ENCODE data around the gene PSRC1. TPM values are rescaled to one million over a fixed set of nuclear protein-coding genes. Genes with fewer than 3 reads are reported as not detected.

PSRC1 gene
- total RNA-seq, 1 experiment from 2014 or later, result 17.3 TPM

DNA sequence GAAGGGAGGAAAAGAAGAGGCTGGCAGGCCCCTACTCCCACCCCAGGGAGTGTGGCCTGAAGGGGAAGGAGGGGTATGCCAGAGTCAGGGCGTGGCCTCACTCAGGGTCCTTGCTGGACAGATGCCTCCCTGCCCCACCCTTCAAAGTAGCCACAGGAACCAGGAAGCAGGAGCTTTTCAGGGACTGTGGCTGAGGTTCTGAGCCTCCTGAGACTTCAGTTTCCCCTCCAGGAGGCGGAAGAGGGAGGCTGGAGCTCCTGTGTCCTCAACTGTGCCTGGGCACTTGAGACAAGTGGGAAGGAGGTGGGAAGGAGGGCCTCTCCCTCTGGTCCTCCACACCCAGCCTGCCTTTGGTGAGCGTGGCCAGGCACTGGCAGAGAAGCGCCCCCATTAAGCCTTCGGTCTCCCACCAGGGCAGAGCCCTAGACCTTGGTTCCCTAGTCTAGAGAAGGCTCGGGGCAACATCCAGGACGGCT lies 28.3 kb downstream of the PSRC1 start:
- DNase-seq (ENCODE audit: low read depth, low spot score), result no peak

DNA sequence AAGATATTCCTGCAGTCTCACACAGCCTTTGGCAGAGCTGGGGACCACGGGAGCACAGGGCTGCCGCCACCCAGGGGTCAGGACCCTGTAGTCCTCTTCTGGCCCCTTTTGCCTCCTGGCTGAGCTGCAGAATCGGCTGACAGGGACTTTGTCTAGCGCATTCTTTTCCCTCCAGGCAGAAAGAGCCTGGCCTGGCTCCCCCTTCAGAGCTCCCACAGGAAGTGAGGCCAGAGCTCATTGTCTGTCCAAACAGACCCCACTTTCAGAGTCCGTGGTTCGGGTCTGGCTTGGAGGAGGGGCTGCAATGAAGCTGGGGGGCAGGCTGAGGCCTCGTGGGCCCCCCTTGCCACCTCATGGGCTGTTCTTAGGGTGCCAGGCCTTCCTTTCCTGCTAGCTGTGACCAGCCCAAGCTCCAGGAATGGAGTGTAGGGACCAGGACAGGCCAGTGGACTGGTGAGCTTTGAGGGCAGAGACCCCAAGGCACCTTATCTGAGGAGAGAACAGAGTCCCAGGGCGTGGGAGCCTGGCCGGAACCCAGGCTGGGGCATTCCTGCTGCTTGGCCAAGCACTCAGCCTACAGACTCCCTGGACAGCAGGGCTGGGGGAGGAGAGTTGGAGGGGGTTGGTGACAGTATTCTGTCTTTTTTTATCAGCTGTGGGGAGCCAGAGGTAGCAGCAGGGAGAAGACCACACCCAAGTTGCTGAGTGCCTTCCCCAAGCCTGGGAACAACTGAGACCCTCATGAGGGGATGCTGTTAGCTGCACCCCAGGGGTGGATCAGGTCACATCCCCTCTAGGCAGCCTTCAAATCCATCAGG lies 28.9 kb downstream of the PSRC1 start:
- peak; percentile 49 for DNase-seq (ENCODE audit: low read depth, low spot score)
- in situ Hi-C loops (cut with HindIII; ENCODE audit: low pct_unique_long_range_greater_than_20kb, low sequenced_read_pairs), result no loop called here

More for the DNA sequence above, 28.3 kb downstream of the PSRC1 start:
- in situ Hi-C loops (cut with HindIII; ENCODE audit: low pct_unique_long_range_greater_than_20kb, low sequenced_read_pairs), result no loop called here

DNA sequence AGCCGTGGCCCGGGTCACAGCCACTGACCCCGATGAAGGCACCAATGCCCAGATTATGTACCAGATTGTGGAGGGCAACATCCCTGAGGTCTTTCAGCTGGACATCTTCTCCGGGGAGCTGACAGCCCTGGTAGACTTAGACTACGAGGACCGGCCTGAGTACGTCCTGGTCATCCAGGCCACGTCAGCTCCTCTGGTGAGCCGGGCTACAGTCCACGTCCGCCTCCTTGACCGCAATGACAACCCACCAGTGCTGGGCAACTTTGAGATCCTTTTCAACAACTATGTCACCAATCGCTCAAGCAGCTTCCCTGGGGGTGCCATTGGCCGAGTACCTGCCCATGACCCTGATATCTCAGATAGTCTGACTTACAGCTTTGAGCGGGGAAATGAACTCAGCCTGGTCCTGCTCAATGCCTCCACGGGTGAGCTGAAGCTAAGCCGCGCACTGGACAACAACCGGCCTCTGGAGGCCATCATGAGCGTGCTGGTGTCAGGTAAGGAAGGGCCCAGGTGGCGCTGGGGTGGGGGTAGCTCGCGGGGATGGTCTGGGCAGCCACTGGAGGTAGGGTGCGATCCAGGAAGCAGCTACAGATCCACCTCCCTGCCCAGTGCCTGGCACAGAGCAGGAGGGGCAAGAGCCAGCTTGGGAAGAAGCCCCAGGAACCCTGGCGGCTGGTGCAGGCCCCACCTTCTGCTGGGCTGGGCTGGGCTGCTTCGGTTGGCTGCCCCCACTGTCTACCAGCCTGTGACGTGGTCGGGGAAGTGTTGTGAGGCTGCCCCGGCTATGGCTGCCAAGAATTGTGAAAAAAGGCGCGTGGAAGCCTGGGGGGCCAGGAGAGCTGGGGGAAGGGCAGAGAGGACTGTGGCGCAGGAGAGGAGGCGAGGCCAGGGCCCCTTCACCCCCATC lies 29.8 kb downstream of the PSRC1 start:
- DNase-seq (ENCODE audit: low read depth, low spot score), result no peak
- in situ Hi-C loops (cut with HindIII; ENCODE audit: low pct_unique_long_range_greater_than_20kb, low sequenced_read_pairs), result no loop called here

DNA sequence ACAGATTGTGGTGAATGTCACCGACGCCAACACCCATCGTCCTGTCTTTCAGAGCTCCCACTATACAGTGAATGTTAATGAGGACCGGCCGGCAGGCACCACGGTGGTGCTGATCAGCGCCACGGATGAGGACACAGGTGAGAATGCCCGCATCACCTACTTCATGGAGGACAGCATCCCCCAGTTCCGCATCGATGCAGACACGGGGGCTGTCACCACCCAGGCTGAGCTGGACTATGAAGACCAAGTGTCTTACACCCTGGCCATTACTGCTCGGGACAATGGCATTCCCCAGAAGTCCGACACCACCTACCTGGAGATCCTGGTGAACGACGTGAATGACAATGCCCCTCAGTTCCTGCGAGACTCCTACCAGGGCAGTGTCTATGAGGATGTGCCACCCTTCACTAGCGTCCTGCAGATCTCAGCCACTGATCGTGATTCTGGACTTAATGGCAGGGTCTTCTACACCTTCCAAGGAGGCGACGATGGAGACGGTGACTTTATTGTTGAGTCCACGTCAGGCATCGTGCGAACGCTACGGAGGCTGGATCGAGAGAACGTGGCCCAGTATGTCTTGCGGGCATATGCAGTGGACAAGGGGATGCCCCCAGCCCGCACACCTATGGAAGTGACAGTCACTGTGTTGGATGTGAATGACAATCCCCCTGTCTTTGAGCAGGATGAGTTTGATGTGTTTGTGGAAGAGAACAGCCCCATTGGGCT lies 30.6 kb downstream of the PSRC1 start:
- no peak for DNase-seq (ENCODE audit: low read depth, low spot score)
- in situ Hi-C loops (cut with HindIII; ENCODE audit: low pct_unique_long_range_greater_than_20kb, low sequenced_read_pairs), result no loop called here

DNA sequence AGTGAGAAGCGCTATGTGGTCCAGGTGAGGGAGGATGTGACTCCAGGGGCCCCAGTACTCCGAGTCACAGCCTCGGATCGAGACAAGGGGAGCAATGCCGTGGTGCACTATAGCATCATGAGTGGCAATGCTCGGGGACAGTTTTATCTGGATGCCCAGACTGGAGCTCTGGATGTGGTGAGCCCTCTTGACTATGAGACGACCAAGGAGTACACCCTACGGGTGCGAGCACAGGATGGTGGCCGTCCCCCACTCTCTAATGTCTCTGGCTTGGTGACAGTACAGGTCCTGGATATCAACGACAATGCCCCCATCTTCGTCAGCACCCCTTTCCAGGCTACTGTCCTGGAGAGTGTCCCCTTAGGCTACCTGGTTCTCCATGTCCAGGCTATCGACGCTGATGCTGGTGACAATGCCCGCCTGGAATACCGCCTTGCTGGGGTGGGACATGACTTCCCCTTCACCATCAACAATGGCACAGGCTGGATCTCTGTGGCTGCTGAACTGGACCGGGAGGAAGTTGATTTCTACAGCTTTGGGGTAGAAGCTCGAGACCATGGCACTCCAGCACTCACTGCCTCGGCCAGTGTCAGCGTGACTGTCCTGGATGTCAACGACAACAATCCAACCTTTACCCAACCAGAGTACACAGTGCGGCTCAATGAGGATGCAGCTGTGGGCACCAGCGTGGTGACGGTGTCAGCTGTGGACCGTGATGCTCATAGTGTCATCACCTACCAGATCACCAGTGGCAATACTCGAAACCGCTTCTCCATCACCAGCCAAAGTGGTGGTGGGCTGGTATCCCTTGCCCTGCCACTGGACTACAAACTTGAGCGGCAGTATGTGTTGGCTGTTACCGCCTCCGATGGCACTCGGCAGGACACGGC lies 31.4 kb downstream of the PSRC1 start:
- no peak for DNase-seq (ENCODE audit: low read depth, low spot score)
- in situ Hi-C loops (cut with HindIII; ENCODE audit: low pct_unique_long_range_greater_than_20kb, low sequenced_read_pairs), result no loop called here

DNA sequence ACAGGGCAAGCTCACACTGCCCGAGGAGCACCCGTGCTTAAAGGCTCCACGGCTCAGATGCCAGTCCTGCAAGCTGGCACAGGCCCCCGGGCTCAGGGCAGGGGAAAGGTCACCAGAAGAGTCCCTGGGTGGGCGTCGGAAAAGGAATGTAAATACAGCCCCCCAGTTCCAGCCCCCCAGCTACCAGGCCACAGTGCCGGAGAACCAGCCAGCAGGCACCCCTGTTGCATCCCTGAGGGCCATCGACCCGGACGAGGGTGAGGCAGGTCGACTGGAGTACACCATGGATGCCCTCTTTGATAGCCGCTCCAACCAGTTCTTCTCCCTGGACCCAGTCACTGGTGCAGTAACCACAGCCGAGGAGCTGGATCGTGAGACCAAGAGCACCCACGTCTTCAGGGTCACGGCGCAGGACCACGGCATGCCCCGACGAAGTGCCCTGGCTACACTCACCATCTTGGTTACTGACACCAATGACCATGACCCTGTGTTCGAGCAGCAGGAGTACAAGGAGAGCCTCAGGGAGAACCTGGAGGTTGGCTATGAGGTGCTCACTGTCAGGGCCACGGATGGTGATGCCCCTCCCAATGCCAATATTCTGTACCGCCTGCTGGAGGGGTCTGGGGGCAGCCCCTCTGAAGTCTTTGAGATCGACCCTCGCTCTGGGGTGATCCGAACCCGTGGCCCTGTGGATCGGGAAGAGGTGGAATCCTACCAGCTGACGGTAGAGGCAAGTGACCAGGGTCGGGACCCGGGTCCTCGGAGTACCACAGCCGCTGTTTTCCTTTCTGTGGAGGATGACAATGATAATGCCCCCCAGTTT lies 32.3 kb downstream of the PSRC1 start:
- no peak for DNase-seq (ENCODE audit: low read depth, low spot score)
- in situ Hi-C loops (cut with HindIII; ENCODE audit: low pct_unique_long_range_greater_than_20kb, low sequenced_read_pairs), result no loop called here

DNA sequence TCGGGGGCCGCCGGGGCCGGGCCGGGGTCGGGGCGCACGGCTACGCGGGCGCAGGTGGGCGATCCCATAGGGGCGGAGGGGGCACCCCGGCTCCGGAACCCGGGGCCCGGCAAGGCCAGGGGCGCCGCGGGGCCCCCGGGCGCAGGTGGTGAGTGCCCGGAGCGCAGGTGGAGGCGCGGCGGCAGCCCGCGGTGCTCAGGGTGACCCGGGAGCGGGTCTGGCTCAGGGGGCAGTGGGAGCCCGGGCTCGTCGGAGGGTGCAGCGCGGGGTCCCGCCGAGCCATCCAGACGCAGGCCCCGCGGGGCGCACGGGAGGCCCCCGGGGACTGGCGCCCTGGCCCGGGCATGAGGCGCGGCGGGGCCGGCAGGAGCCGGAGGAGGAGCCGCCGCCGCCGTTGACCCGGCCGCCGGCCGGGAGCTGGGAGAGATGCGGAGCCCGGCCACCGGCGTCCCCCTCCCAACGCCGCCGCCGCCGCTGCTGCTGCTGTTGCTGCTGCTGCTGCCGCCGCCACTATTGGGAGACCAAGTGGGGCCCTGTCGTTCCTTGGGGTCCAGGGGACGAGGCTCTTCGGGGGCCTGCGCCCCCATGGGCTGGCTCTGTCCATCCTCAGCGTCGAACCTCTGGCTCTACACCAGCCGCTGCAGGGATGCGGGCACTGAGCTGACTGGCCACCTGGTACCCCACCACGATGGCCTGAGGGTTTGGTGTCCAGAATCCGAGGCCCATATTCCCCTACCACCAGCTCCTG lies 33.1 kb downstream of the PSRC1 start:
- in situ Hi-C loops (cut with HindIII; ENCODE audit: low pct_unique_long_range_greater_than_20kb, low sequenced_read_pairs), result no loop called here
- DNase-seq (ENCODE audit: low read depth, low spot score), result no peak

DNA sequence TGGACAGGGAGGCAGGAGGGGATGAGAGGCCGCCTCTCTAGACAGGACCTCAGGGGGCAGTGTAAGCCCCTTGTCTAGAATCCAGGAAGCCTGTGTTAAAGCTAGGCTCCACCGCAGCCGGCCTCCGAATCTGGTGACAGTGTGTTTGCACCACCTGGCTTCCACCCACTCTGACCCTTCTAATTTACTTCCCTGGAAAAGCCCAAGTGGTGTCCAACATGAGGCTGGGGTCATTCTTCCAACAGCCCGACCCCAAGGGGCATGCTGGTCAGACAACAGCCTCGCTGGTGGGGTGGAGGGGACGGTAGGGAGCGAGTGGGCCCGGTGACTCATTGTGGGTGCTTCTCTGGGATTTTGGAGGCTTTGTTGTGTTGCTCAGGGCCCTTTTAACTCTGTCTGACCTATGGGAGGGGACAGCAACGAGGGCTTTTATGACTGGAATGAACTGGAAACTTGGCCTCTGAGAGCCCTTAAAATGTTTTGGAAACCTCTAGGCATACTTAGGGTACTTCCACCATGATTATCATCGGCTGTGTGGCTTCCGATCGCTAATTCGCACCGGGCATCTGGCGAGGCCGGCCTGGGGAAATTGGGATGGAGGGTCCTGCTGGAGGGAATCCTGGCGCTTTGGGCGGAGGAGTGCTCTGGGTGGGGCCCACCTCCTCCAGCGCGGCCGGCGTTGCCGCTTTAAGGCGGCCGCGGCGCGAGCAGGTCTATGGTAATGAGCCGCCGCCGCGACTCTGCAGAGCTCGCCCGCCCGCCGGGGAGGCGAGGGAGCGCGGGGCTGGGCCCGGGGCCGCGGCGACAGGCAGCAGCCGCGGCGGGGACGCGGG lies 33.9 kb downstream of the PSRC1 start, which contains the start of gene CELSR2:
TSS of gene CELSR2 (plus strand) at position 743 of the 833 bp plus-strand sequence. CDS start 541 bp downstream, outside the sequence.
- in situ Hi-C loops (cut with HindIII; ENCODE audit: low pct_unique_long_range_greater_than_20kb, low sequenced_read_pairs), result no loop called here
- DNase-seq (ENCODE audit: low read depth, low spot score), result peak; percentile 63

DNA sequence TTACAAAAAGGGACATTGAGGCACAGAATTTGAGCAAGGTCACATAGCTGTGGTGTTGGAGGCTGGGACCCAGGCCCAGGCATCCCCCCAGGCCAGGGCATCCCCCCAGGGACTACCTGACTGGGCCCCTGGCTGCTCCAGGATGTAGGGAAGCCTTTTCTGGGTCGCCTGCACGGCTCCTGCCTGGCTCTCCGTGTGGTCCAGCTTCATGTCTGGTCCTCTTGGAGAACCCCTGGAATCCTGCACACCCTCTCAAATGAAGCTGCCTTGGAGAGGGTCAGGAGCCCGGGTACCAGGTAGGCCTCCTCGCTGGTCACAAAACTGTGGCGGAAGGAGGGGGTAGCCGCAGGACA lies 34.5 kb downstream of the PSRC1 start:
- DNase-seq (ENCODE audit: low read depth, low spot score), result no peak
- in situ Hi-C loops (cut with HindIII; ENCODE audit: low pct_unique_long_range_greater_than_20kb, low sequenced_read_pairs), result no loop called here

DNA sequence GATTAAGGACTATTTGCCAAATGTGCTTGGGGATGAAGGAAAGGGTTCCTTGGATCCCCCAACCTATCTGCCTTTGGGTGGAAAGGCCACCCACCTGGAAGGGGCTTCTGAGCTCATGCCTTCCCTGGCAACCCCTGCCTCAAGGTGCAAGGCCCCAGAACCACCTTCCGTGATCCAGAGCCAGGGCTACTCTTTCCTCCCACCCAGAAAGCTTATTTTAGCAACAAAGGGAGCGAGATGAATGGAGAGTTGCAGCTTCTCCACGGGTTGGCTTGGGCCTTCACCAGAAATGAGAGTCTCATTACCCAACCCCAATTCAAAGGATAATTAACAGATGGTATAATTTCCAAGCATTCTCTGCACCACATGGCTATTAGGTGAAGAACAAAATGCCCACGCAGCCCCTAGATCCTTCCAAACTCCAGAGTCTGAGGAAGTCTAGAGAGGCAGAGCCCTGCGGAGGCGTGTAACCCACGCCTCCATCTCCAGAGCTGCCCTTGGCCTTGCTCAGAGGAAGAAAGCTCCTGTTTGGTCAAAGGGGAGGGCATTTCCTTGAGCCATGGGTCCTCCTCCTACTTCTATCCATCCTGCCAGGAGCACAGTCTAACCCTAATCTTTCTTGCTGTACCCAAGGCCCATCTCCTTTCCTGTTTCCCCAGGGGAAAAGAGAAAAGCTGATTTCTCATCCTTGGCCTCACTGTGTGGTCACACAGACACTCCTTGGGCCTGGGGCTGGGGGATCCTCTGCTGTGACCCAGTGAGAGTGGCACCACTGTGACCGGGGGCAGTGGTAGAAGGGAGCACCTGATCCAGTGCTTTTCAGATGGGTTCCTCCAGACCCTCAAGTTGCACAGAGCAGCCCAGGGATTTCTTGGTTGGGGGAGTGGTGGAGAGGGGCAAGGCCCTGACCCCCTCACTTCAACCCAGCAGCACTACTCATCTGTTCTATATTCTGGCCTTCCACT lies 35.3 kb downstream of the PSRC1 start:
- in situ Hi-C loops (cut with HindIII; ENCODE audit: low pct_unique_long_range_greater_than_20kb, low sequenced_read_pairs), result no loop called here

DNA sequence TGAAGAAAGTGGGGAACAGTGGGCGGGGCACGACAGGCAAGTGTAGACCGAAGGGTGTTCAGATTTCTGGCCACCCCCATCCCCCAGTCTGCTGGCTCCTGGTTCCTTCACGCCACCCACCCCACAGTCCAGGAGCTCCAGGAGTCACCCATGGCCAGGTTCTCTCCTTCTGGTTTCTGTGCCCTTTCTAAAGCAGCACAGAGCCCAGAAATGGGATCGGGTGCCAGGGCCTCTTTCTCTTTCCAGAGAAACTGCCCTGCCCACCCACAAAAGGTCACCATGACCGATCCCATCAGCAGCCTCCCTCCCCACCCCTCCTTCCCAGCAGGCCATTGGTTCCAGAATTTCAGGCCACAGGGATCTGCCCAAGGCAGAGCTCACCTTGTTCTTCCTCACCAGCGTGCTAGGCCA lies 36.8 kb downstream of the PSRC1 start:
- DNase-seq (ENCODE audit: low read depth, low spot score), result no peak
- in situ Hi-C loops (cut with HindIII; ENCODE audit: low pct_unique_long_range_greater_than_20kb, low sequenced_read_pairs), result no loop called here

More for the DNA sequence above, 35.3 kb downstream of the PSRC1 start:
- DNase-seq (ENCODE audit: low read depth, low spot score), result no peak

DNA sequence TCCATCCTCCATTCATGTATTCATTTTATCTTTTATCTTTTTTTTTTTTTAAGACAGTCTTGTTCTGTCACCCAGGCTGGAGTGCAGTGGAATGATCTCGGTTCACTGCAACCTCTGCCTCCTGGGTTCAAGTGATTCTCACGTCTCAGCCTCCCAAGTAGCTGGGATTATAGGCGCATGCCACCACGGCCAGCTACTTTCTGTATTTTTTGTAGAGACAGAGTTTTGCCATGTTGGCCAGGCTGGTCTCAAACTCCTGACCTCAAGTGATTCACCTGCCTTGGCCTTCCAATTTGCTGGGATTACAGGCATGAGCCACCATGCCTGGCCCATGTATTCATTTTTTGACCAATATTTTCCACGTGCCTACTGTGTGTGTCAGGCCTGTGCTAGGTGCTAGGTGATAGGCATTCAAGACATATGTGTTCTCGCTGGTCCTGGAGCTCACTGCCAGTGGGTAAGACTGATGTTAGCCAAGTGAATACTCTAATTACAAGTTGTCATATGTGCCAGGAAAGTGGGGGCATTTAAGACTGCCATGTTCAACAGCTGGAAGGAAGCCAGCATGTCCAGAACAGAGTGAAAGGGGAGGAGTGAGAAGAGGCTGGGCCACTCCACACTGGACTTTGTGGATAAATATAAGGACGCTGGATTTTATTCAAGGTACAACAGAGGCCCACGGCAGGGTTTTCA lies 38.9 kb downstream of the PSRC1 start:
- in situ Hi-C loops (cut with HindIII; ENCODE audit: low pct_unique_long_range_greater_than_20kb, low sequenced_read_pairs), result no loop called here

DNA sequence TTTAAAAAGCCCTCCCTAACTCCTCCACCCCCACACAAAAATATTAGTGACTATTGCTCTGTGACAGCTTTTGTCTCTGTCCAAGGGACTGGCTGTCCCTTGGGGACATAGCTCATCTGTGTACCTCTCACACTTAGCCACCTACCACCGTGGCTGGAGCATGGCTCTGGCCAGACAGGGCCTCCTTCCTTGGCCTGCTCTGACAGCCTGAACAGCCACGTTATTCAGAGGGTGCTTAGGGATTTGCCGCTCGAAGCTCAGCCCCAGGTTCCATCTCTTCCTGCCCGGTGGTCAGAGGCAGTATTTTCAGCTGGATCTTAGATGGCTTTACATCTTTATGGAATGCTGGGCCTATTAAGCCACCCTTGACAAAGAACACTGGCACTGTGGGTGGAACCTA lies 39.7 kb downstream of the PSRC1 start:
- in situ Hi-C loops (cut with HindIII; ENCODE audit: low pct_unique_long_range_greater_than_20kb, low sequenced_read_pairs), result no loop called here
- DNase-seq (ENCODE audit: low read depth, low spot score), result no peak

More for the DNA sequence above, 38.9 kb downstream of the PSRC1 start:
- no peak for DNase-seq (ENCODE audit: low read depth, low spot score)
